RCC 7860 (cell line): Measurements from ENCODE around the gene AIP.
A peak's percentile ranks its signal among the peaks of the same experiment; 100 is the strongest.
"Not testable (repeated sequence)": the region's sequence is repeated elsewhere in the genome, so short reads cannot be mapped to it uniquely, and the experiment has no call there.

Experiments
- DNase-seq: peaks from one replicate; pipeline ENCODE4 v3.0.0-alpha.2; 2015; ENCODE audit warnings: low spot score
- FAIRE-seq: peaks from 2 replicates; lab custom pipeline; 2012; peaks lifted over from hg19 to GRCh38; lab: Jason Lieb, UNC

AIP gene

DNA sequence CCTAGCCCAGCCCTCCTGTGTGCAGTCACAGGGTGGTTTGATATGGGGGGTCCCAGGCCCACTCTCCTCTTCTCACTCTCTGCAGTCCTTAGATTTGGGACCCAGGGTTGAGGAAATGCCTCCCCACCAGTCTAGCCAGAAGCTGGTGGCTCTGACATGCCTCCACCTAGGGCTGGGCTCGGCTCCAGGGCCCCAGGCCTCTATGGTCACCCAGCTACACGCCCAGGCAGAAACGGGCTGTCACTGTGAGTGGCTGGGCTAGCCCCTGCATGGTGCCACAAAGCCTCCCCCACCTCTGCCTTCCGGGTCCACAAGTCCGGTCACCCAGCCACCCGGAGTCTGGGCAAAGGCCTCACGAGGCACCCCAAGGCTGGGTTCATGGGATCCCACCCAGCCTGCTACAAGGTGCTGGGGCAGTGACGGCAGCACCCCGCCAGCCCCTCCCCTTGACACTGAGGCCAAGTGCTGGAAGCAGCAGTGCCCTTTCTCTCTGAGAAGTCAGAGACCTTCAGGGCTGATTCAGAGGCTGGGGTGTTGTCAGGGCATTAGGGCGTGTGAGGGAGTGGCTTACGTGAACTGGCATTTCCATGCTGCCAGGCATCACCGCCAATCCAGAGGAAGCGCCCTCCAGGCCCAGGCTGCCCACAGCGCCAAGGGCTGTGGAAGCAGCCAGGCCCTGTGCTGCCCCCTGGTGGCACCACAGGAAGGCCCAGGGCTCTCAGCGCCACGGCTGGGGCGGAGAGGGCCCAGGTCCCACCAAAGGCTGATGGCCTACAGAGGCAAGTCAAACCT, 23.0 kb downstream of the AIP start:
- FAIRE-seq: peak; percentile 79
- DNase-seq: peak; percentile 96

DNA sequence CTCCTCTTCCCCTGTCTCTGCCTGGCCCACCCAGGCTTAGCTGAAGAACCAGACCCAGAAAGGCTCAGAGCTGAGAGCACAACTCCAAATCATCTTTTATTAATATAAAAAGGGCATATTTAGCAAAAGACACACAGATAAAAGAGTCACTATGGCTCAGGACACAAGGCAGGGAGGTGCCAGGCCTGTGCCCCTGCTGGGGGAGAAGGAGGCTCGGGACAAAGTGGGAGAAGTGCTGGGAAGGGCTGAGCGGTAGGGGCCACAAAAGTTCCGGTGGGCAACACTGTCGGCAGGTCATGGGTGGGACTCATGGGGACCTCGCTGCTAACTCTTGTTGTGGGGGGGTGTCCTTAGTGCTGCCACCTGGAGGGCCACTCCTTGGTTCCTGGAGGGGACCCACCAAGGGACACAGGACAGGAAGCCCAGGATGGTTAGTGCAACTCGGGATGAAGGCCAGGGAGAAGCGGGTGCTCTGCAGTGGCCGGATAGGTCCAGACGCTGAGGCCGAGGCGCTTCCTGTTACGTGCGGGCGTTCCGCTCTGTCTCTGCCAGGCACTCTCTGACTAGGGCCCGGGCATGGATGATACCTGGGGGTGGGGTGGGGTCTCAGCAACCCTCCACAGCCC, 23.7 kb downstream of the AIP start:
- no peak for FAIRE-seq
- DNase-seq: no peak

GRCh38 chr11:67507242-67507863, 24.5 kb downstream of the AIP start:
- FAIRE-seq (no peak), DNase-seq (peak; percentile 73)

DNA sequence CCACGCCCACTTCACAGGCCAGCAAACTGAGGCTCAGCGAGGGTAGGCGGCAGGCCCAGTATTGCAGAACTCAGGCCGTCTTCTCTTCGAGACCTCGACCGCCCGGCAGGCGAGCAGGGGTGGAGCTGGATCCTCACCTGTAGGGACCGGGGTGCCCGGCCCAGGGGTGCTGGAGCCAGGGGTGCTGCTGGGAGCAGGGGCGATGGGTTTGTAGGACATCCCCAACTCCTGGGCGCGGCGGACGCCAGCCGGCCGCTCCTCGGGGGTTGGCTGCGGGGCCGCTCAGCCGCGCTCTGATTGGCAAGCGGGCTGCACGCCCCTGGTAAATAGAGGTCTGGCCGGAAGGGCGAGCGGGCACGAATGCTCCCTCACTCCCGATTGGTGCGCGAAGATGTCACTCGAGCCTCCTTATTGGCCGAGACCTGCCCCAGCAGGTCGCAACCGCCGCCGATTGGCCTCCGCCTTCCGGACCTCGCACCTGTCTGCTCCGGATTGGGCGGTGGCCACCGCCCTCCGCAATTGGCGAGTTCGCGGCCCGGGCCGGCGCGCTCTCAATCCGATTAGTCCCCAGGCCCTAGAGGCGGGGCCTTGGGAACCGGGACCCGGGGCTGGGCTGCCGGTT, 25.1 kb downstream of the AIP start, which contains the start of gene CDK2AP2:
TSS of gene CDK2AP2 (minus strand) at position 299 of the 622 bp plus-strand sequence. CDS start at position 219, 80 bp downstream.
- peak; percentile 97 for DNase-seq
- peak; percentile 73 for FAIRE-seq

DNA sequence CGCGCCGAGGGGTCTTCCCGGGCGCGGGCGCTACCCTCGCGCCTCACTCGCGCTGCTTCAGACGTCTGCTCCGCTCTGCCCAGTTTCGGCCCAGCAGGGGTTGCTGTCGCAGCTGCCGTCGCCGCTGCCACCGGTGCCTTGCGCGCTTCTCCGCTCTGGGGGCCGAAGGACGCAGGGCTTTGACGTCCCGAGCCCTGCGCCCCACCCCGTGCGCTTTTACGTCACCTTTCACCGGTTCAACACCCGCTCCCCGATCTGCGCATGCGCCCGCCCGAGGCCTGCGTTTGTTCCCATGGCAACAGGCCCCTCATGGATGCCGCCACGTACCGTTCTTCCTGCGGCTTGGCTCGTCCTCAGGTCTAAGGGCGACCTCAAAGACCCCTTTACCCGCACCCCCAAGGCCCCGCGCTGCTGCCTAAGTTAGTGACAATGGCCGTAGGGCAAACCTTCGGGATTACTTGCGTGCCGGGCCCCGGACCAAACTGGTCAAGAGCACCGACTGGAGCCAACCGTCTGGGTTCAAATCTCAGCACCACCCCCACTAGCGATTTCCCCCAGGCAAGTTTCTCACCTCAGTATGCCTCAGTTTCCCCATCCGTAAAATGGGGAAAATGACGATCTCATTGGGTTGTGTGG, 25.8 kb downstream of the AIP start:
- FAIRE-seq (no peak), DNase-seq (peak; percentile 89)

DNA sequence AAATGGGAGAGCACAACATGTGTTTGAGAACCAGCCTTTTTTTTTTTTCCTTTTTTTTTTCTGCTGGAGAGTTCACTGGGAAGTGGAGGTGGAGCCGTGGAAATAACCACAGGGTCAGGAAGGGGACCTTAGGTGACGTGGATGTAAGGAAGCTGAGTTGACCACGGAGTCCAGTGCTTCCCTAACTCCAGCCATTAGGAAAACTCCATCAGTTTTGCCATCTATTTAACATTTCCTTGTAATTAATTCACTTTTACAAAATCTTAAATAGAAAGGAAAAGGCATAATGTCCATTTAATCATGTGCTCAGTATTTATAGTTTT, 27.2 kb downstream of the AIP start:
- peak; percentile 20 for DNase-seq
- no peak for FAIRE-seq

GRCh38 chr11:67511558-67511957, 28.7 kb downstream of the AIP start:
- DNase-seq, FAIRE-seq: not testable (repeated sequence)

DNA sequence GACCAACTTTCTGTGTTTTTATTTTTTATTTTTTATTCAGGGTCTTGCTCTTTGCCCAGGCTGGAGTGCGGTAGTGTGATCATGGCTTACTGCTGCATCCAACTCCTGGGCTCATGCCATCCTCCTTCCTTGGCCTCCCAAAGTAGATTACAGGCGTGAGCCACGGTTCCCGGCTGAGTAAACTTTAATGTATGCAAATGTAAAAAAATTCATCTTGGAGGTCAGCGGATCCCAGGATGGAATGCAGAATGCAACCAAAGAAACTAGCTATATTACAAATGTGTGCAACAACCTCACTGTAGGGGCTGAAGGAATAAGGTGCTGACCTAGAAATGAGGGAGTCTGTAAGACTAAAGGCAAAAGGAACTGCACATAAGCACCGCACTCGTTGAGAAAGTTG, 31.3 kb downstream of the AIP start:
- FAIRE-seq: no peak
- DNase-seq: no peak

DNA sequence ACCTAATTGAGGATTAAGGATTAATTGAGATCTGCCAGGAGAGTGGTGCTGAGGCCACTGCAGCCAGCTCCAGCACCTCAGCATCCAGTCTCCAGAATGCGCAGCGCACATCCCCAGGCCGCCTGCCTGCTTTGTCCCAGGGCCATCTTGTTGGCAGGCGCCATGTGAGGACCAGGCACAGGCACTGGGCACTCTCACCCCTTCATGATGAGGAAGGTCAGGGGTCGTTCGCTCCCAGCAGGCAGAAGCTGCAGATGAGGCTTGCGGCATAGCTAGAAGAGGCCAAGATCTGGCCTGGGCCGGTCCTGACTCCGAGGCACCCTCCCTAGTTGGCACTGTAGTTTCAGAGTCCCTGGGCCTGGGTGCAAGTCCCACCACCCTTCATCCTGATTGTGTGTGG, 34.0 kb downstream of the AIP start:
- FAIRE-seq: no peak

DNA sequence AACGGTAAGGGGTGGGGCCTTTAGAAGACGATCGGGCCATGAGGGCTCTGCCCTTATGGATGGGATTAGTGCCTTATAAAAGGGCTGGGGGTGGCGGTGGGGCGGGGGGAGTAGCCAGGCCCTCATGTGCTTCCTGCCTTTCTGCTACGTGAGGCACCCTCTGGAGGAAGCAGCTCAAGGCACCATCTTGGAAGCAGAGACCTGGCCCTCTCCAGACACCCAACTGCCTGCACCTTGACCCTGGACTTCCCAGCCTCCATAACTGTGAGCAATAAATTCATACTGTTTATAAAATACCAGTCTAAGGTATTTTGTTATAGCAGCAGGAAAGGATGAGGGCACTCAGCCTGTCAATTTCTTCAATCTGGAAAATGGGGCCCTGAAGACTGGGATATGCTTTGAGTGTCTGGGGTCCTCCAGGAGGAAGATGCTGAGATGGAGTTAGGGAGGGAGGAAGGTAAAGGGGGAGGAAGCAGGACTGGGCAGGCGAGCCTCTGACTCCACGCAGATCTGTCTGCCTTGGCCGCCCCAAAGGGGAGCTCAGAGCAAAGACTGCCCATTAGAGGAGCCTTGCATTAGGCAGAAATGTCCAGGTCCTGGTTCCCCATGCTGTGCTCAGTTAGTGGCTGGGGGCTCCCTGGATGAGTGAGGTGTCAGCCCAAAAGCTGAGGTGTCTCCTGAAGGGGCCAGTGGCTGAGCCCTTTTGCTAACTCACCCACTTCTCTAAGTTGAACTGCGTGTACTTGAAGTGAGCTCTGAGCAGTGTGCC, 35.1 kb downstream of the AIP start:
- DNase-seq (no peak), FAIRE-seq (no peak)

More for the DNA sequence above, 34.0 kb downstream of the AIP start:
- no peak for DNase-seq

DNA sequence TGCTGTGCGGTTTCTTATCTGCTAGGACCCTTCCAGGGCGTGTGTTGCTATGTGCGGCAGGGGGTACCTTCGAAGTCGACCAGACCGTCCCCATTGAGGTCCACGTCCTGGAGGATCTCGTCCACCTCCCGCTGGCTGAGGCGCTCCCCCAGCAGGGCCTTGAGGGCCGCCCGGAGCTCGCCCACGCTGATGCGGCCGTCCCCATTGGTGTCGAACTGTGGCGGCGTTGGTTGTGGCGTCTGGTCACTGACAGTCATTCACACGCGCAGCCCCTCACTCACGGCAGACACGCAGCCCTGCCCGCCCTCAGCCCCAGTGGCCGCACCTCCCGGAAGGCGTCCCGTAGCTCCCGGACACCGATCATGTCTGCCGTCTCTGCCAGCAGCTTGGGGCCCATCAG, 36.9 kb downstream of the AIP start:
- DNase-seq: no peak
- FAIRE-seq: no peak

DNA sequence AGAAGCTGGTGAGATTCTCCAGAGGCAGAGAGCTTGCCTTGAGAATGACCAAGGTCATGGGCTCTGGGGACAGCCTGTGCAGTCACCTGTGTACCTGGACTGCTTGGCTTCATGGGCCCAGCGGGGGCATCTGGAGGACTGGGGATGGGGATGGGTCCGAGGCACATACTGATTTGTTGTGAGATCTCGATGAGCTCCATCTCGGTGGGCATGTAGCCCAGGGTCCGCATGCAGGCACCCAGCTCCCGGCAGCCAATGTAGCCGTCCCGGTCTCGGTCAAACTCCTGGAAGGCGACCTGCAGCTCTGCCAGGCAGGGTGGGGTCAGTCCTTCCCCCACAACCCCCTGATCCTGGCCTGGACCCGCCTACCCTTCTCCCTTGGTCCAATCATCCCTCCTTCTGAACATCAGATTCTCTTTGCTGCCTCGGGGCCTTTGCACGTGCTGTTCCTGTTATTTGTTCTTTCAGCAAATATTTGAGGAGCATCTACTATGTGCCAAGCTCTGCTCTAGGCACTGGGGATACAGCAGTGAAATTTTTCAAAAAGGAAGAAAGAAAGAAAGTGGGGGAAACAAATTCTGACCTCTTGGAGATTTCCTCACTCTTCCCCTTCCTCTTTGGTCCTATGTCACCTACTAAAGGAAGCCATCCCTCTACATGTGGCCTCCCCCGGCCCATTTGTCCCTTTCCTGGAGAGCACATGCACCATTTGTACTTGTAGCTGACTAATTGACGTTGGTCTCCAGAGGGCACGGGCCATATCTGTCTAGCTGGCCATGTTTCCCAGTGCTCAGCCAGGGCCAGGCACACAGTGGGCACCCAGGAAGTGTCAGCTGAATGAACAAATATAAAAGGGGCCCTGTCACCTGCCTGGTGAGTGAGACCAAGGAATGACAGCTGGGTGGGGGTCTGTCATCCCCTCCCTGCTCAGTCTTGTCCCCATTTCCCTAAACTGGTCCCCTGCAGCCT, 38.3 kb downstream of the AIP start:
- no peak for DNase-seq
- FAIRE-seq: no peak

DNA sequence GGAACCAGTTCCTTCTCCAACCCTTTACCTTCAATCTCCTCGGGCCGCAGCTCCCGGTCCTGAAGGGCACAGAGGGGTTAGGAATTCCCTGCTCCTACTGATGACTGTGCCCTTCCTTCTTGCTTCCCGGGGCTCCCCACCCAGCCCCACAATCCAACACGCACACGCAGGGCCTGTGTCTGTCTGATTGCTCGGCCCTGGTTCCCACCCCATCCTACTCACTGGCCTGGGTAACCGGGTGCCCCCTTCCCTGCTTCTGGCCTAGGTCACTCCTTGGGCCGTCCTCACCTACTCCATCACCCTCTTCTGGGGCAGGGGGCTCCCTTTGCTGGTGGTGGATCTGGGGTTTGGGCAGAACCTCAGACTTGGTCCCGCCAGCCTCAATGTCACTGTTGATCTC, 39.1 kb downstream of the AIP start:
- FAIRE-seq: no peak
- no peak for DNase-seq

- FAIRE-seq (no peak), DNase-seq (no peak)
These were observed 39.5 kb downstream of the AIP start for GRCh38 chr11:67522338-67522737.

DNA sequence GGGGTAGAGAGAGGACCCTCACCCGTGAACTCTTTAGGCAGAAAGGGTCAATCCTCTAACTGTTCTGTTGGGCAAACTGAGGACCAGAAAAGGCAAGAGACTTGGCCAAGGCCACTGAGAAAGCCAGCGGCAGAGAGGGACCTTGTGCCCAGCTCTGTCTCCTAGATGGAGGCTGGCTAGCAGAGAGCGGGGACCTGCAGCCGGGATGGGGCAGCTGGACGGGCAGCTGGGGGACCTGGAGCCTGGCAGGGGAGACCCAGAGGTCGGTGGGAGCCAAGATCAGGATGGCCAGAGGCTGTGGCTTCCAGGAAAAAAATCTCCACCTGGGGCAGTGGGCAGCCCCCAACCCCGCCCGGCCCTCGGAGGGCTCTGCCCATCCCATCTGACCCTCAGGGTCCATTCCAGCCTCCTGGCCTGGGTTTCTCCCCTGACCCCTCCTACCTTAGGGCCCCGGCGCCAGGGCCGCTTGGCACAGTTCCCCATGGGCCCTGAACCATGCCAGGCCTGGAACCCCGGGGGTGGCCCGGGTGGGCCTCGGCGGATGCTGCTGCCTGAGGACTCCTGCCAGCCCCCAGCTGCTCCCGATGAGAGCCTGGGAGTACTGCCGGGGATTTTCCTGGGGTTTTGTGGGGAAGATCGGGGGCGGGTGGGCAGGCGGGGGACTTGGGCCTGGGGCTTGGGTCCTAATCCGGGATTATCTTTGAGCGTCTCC, 40.2 kb downstream of the AIP start, which contains the start of gene CABP2:
TSS of gene CABP2 (minus strand) at position 603 of the 712 bp plus-strand sequence. CDS start at position 483, 120 bp downstream.
- DNase-seq (no peak), FAIRE-seq (no peak)

- DNase-seq (no peak), FAIRE-seq (no peak)
These were observed 41.0 kb downstream of the AIP start for GRCh38 chr11:67523556-67524479.

GRCh38 chr11:67524480-67524808, 41.6 kb downstream of the AIP start:
- DNase-seq (no peak), FAIRE-seq (no peak)
